SU-DHL-6 (cell line): ENCODE data around the gene CALN1.

Experiments
- CTCF ChIP-seq: fragments of 200-600 bp; sonication (generic); IDR thresholded peaks from one replicate; pipeline ENCODE4 v1.5.1; 2017; ENCODE audit warnings: antibody characterized with exemption, mild to moderate bottlenecking, low read length, moderate library complexity; ENCODE audit not compliant: insufficient read depth, poor library complexity, severe bottlenecking
- EZH2phosphoT487 ChIP-seq: fragments of 200-600 bp; sonication (generic), shearing (Covaris generic); conservative IDR thresholded peaks from 2 replicates; pipeline ENCODE4 v1.6.1; 2018; ENCODE audit warnings: mild to moderate bottlenecking, antibody characterized with exemption, low read length, moderate library complexity, mixed read lengths

DNA sequence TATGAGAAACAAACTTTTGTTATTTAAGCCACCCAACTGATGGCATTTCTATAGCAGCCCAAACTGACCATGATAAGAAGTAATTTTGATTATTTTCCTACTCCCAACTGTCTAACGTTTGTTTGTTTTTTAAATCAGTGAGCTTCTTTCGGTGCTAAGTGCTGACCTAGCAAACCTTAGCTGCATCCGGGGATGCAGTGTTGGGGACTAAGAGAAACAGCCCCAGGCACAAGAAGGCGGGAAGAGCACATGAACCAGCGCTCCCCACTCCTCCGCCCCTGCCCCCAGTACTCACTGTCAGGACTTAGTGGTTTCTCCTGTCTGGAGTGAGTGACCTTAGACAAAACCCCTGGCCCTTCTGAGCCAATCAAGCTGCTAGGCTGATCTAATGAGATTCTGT, 168.8 kb downstream of the CALN1 start:
- TF ChIP-seq CTCF, result no peak
- TF ChIP-seq EZH2phosphoT487, result no peak
